GM12878 (cell line): Measurements from ENCODE around the gene KCNA1. TPM values are rescaled to one million over a fixed set of nuclear protein-coding genes. Genes with fewer than 3 reads are reported as not detected.

Experiments
- ATAC-seq: fragments of 200-7000 bp; cut with Tn5 transposase; 3 replicates; pipeline ENCODE4 v1.9.1; 2020; ENCODE audit warnings: mild to moderate bottlenecking, moderate library complexity
- BruUV-seq: library from RNA; stranded (reverse); fragments of 400-500 nt; replicated peaks from 2 replicates; lab custom pipeline; 2021; lab: Mats Ljungman, UMichigan
- CTCF ChIA-PET: fragments of 300-600 bp; sonication (Branson Sonifier 250); formaldehyde crosslinking; extraction: SDS; loops from one replicate; lab custom pipeline; 2021; ENCODE audit warnings: inconsistent platforms; lab: Yijun Ruan, JAX
- POLR2A ChIA-PET: fragments of 350-600 bp; formaldehyde crosslinking; extraction: SDS; loops from one replicate; lab custom pipeline; 2021; ENCODE audit warnings: inconsistent platforms; lab: Charles Lee
- RAD21 ChIA-PET: fragments of 300-600 bp; sonication (Branson Sonifier 250); formaldehyde crosslinking; loops from one replicate; lab custom pipeline; 2023; ENCODE audit warnings: antibody characterized with exemption; ENCODE audit not compliant: unreplicated experiment; lab: Charles Lee
- SMC1A ChIA-PET: fragments of 300-600 bp; sonication (Branson Sonifier 250); formaldehyde crosslinking; loops from one replicate; lab custom pipeline; 2023; ENCODE audit not compliant: unreplicated experiment, uncharacterized antibody; lab: Charles Lee
- DNase-seq: peaks from one replicate; pipeline ENCODE4 v3.0.0-alpha.2; 2011; ENCODE audit warnings: low read depth, low spot score
- FAIRE-seq: peaks from 3 replicates; lab custom pipeline; 2011; peaks lifted over from hg19 to GRCh38; lab: Jason Lieb, UNC
- H2AFZ ChIP-seq: 2 replicates; pipeline ENCODE4 v1.6.0; 2011; ENCODE audit warnings: low read depth, low read length, control low read depth; ENCODE audit not compliant: control insufficient read depth
- H3K27ac ChIP-seq: 2 replicates; pipeline ENCODE4 v1.5.1; 2011; ENCODE audit warnings: control low read depth; ENCODE audit not compliant: control insufficient read depth, insufficient read depth
- H3K27me3 ChIP-seq, 2 experiments: replicated peaks in 1 of 2; 2 replicates each; pipeline versions ENCODE4 v1.6.0 to v1.6.1; 2011; ENCODE audit warnings: low read length in 1 of 2; ENCODE audit not compliant: control insufficient read depth in 2 of 2, insufficient read depth in 2 of 2
- H3K36me3 ChIP-seq, 2 experiments: 2 replicates each; pipeline ENCODE4 v1.5.1; 2011; ENCODE audit warnings: low read length in 1 of 2; ENCODE audit not compliant: control insufficient read depth in 2 of 2, insufficient read depth in 2 of 2
- H3K4me1 ChIP-seq: 2 replicates; pipeline ENCODE4 v1.6.1; 2011; ENCODE audit warnings: mild to moderate bottlenecking, low read length, moderate library complexity, mixed read lengths; ENCODE audit not compliant: control insufficient read depth, insufficient read depth
- H3K4me2 ChIP-seq: 2 replicates; pipeline ENCODE4 v1.6.0; 2011; ENCODE audit warnings: control low read depth; ENCODE audit not compliant: control insufficient read depth, insufficient read depth
- H3K4me3 ChIP-seq: fragments of 200-600 bp; sonication (generic); 2 replicates; pipeline ENCODE4 v1.5.1; 2016
- H3K79me2 ChIP-seq: 2 replicates; pipeline ENCODE4 v1.6.0; 2011; ENCODE audit warnings: low read length; ENCODE audit not compliant: control insufficient read depth, insufficient read depth
- H3K9ac ChIP-seq: 2 replicates; pipeline ENCODE4 v1.8.0; 2011; ENCODE audit warnings: low read length, control low read depth, mixed read lengths; ENCODE audit not compliant: control insufficient read depth, insufficient read depth
- H3K9me3 ChIP-seq: replicated peaks from 3 replicates; pipeline ENCODE4 v1.5.1; 2011; ENCODE audit warnings: mild to moderate bottlenecking, low read length; ENCODE audit not compliant: control insufficient read depth, insufficient read depth
- H4K20me1 ChIP-seq: 2 replicates; pipeline ENCODE4 v1.6.0; 2011; ENCODE audit not compliant: control insufficient read depth, insufficient read depth
- CHD1 ChIP-seq: IDR thresholded peaks from 2 replicates; pipeline ENCODE4 v1.6.1; 2012; ENCODE audit warnings: low read depth, low read length, improper control_type of control experiment
- EZH2 ChIP-seq: IDR thresholded peaks from 2 replicates; pipeline ENCODE4 v1.6.1; 2012; ENCODE audit warnings: low read depth, mild to moderate bottlenecking, control low read depth, inconsistent platforms, low read length, borderline replicate concordance; ENCODE audit not compliant: control insufficient read depth
- FOXK2 ChIP-seq: fragments of 450-650 bp; IDR thresholded peaks from 2 replicates; pipeline ENCODE4 v1.6.1; 2017; ENCODE audit warnings: mild to moderate bottlenecking, moderate library complexity
- IRF4 ChIP-seq: IDR thresholded peaks from 2 replicates; pipeline ENCODE4 v1.6.1; 2011; ENCODE audit warnings: low read depth, low read length
- KAT2A ChIP-seq: conservative IDR thresholded peaks from 2 replicates; pipeline ENCODE4 v1.6.1; 2011; ENCODE audit warnings: low read depth, low read length; ENCODE audit not compliant: control insufficient read depth
- KLF5 ChIP-seq: fragments of 450-650 bp; IDR thresholded peaks from 2 replicates; pipeline ENCODE4 v1.6.1; 2014; ENCODE audit warnings: mild to moderate bottlenecking; ENCODE audit not compliant: partially characterized antibody
- MEF2B ChIP-seq: fragments of 450-650 bp; IDR thresholded peaks from 2 replicates; pipeline ENCODE4 v1.6.1; 2018; ENCODE audit warnings: mild to moderate bottlenecking, moderate library complexity; ENCODE audit not compliant: partially characterized antibody, poor library complexity, severe bottlenecking
- NFYA ChIP-seq: IDR thresholded peaks from 2 replicates; pipeline ENCODE4 v1.6.1; 2011; ENCODE audit warnings: low read depth, mild to moderate bottlenecking, low read length, improper control_type of control experiment, borderline replicate concordance
- ZSCAN29 ChIP-seq: fragments of 450-650 bp; IDR thresholded peaks from 2 replicates; pipeline ENCODE4 v1.6.1; 2017; ENCODE audit warnings: mild to moderate bottlenecking, moderate library complexity
- WGBS: methylation state at CpG from one replicate; pipeline ENCODE4 v1.1.6; 2016; ENCODE audit warnings: low lambda C conversion rate; ENCODE audit not compliant: insufficient replicate concordance, insufficient coverage; ENCODE audit errors: missing lambda C conversion rate; 5-methylcytosine and 5-hydroxymethylcytosine counted together
- in situ Hi-C: fragments of 300-500 bp; cut with MboI; formaldehyde crosslinking; loops from 9 replicates; pipeline ENCODE4 v1.14.3; 2018; ENCODE audit warnings: mixed read lengths
- intact Hi-C: fragments of 100-400 bp; cut with micrococcal nuclease; formaldehyde crosslinking; loops from one replicate; pipeline ENCODE4 v1.14.2; 2022; ENCODE audit not compliant: unreplicated experiment
- polyA plus RNA-seq, 11 experiments: library from polyadenylated mRNA; depleted of rRNA in 4 of 11; unstranded in 6 of 11; stranded (reverse) in 5 of 11; fragments of >200 nt; fragmentation: Nextera tagmentation in 4 of 11; fragmentation: Illumina TruSeq in 1 of 11; extraction: Ambion mirVana in 4 of 11; extraction: Trizol in 1 of 11; gene quantifications; 1 replicate in 1 of 11; 2 replicates in 10 of 11; pipeline versions ENCODE4 v1.2.1 to v1.2.3, GENCODE V29; 2011 to 2016; ENCODE audit warnings: inconsistent platforms in 2 of 11, missing spikeins in 2 of 11, low read depth in 1 of 11
- total RNA-seq, 4 experiments: library from RNA; depleted of rRNA in 3 of 4; stranded (reverse); fragments of >200 nt in 3 of 4; fragmentation: Illumina TruSeq in 1 of 4; extraction: Trizol in 1 of 4; gene quantifications; 2 replicates each; pipeline versions ENCODE4 v1.2.1 to v1.2.3, GENCODE V29; 2013 to 2021
- TF ChIP-seq, protein P1 (sequence below): IDR thresholded peaks from 2 replicates; pipeline ENCODE4 v1.6.1; 2012; ENCODE audit warnings: mild to moderate bottlenecking, low read depth, low read length
- TF ChIP-seq, protein P2 (sequence below): fragments of 450-650 bp; IDR thresholded peaks from 2 replicates; pipeline ENCODE4 v1.6.1; 2016; ENCODE audit warnings: mild to moderate bottlenecking

KCNA1 gene
- total and polyA plus RNA-seq, 10 of the 15 experiments (the other 5 are each of a cell fraction or from before 2014, with no cell fraction given): 0.05 to 0.77 (median 0.33) TPM

DNA sequence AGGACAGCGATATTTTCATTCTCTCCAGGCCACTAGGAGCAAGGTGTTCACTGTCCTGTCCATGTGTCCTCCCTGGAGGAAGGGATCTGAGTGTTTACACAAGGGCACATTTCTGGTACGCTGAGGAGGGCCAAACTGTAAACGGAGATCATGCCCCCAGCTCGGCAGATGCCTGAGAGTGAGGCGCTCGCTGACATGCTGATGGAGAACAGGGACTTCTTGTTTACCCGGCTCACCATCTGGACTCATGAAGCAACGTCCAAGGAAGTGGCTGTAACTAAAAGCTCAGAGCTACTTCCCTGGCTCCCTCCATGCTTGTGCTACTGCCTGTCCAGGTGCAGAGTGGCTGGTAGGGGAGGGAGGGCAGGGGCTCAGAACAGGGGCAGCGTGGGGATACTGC lies 43.4 kb upstream of the KCNA1 start:
- FAIRE-seq (no peak), ATAC-seq (no peak), DNase-seq (no peak)
- in situ Hi-C loops: no loop called here
- H3K36me3 ChIP-seq: no peaks in the 10 kb centered on the region
- no TSS peak for BruUV-seq
- H3K4me2 ChIP-seq: no peak overlapping the region
- TF ChIP-seq KLF5: no peak
- TF ChIP-seq ZSCAN29: no peak
- no peak for TF ChIP-seq FOXK2
- no peak for TF ChIP-seq IRF4
- no peak for TF ChIP-seq KAT2A
- H3K9ac ChIP-seq: no peak overlapping the region
- H4K20me1 ChIP-seq: no peaks in the 10 kb centered on the region
- peaks cover 11% of the 10 kb centered on the region for H3K4me1 ChIP-seq
- H3K27ac ChIP-seq: no peak overlapping the region
- ChIA-PET CTCF (interaction anchor here (1.0 to 2.4 kb wide), 2 partner anchors 9 to 11 kb away, joined by 4 to 15 read pairs; no protein-coding TSS in a partner anchor), RAD21 (interaction anchor here (0.8 kb wide), 1 partner anchor 8 kb away, joined by 3 read pairs; no protein-coding TSS in a partner anchor), POLR2A (no interaction called here), SMC1A (interaction anchor here (1.7 kb wide), 1 partner anchor 9 kb away, joined by 5 read pairs; no protein-coding TSS in a partner anchor)
- intact Hi-C loops: no loop called here
- H3K4me3 ChIP-seq: no peak overlapping the region
- WGBS: 6% methylated on average over 9 of the region's 9 CpGs
- H3K27me3 ChIP-seq: no peaks in the 10 kb centered on the region; a peak in 1 of 4 replicates
- H3K9me3 ChIP-seq: no peaks in the 10 kb centered on the region
- H2AFZ ChIP-seq: no peak overlapping the region
- no peaks in the 10 kb centered on the region for H3K79me2 ChIP-seq

DNA sequence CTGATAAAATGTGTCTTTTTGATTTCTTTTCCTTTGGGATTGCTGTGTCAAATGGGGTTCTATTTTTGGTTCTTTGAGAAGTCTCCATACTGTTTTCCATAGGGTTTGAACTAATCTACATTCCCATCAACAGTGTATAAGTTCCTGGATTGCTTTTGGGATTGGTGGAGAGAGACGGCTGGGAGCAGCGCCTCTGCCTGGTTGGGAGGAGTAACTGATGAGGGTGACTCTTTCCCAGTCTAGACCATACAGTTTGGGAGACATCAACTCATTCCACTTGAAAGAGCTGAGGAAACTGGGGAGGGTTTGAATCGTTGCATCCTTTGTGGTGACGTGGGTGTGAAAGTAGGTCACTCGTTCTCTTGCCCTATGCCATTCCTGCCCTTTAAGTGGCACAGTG lies 42.3 kb upstream of the KCNA1 start:
- H3K9ac ChIP-seq: no peak overlapping the region
- FAIRE-seq: no peak
- ChIA-PET CTCF (interaction anchor here (2.4 kb wide), 1 partner anchor 10 kb away, joined by 15 read pairs; no protein-coding TSS in a partner anchor), RAD21 (no interaction called here), SMC1A (no interaction called here), POLR2A (no interaction called here)
- in situ Hi-C loops: no loop called here
- BruUV-seq: no TSS peak
- H2AFZ ChIP-seq: no peak overlapping the region
- WGBS: 52% methylated on average over 5 of the region's 5 CpGs
- no peaks in the 10 kb centered on the region for H4K20me1 ChIP-seq
- peaks cover 9% of the 10 kb centered on the region for H3K4me1 ChIP-seq
- H3K27ac ChIP-seq: no peak overlapping the region
- ATAC-seq: no peak
- intact Hi-C loops: no loop called here
- H3K4me2 ChIP-seq: no peak overlapping the region
- DNase-seq: no peak
- H3K9me3 ChIP-seq: no peaks in the 10 kb centered on the region
- H3K4me3 ChIP-seq: no peak overlapping the region
- no peaks in the 10 kb centered on the region for H3K79me2 ChIP-seq
- H3K36me3 ChIP-seq: no peaks in the 10 kb centered on the region
- H3K27me3 ChIP-seq: no peaks in the 10 kb centered on the region; a peak in 1 of 4 replicates
- TF ChIP-seq MEF2B (no peak), EZH2 (no peak), CHD1 (no peak), NFYA (no peak)
- TF ChIP-seq, protein P1, sequence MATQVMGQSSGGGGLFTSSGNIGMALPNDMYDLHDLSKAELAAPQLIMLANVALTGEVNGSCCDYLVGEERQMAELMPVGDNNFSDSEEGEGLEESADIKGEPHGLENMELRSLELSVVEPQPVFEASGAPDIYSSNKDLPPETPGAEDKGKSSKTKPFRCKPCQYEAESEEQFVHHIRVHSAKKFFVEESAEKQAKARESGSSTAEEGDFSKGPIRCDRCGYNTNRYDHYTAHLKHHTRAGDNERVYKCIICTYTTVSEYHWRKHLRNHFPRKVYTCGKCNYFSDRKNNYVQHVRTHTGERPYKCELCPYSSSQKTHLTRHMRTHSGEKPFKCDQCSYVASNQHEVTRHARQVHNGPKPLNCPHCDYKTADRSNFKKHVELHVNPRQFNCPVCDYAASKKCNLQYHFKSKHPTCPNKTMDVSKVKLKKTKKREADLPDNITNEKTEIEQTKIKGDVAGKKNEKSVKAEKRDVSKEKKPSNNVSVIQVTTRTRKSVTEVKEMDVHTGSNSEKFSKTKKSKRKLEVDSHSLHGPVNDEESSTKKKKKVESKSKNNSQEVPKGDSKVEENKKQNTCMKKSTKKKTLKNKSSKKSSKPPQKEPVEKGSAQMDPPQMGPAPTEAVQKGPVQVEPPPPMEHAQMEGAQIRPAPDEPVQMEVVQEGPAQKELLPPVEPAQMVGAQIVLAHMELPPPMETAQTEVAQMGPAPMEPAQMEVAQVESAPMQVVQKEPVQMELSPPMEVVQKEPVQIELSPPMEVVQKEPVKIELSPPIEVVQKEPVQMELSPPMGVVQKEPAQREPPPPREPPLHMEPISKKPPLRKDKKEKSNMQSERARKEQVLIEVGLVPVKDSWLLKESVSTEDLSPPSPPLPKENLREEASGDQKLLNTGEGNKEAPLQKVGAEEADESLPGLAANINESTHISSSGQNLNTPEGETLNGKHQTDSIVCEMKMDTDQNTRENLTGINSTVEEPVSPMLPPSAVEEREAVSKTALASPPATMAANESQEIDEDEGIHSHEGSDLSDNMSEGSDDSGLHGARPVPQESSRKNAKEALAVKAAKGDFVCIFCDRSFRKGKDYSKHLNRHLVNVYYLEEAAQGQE: no peak
- TF ChIP-seq, protein P2, sequence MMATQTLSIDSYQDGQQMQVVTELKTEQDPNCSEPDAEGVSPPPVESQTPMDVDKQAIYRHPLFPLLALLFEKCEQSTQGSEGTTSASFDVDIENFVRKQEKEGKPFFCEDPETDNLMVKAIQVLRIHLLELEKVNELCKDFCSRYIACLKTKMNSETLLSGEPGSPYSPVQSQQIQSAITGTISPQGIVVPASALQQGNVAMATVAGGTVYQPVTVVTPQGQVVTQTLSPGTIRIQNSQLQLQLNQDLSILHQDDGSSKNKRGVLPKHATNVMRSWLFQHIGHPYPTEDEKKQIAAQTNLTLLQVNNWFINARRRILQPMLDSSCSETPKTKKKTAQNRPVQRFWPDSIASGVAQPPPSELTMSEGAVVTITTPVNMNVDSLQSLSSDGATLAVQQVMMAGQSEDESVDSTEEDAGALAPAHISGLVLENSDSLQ: no peak
